Gastrocnemius medialis (tissue), 4 donors: ENCODE measurements around the gene MT1H. TPM values are rescaled to one million over a fixed set of nuclear protein-coding genes. Genes with fewer than 3 reads are reported as not detected.
A peak's percentile ranks its signal among the peaks of the same experiment; 100 is the strongest.

Experiments used
- ATAC-seq, 2 donors: fragments of 150-250 bp; one replicate each; pipeline ENCODE4 v1.9.1; 2016
- DNase-seq, 2 donors: peaks; one replicate each; pipeline ENCODE4 v3.0.0-alpha.2; 2019
- H3K27ac ChIP-seq, 4 donors: fragments of 200-600 bp; sonication (generic); 1 replicate in 1 of 4; 2 replicates in 3 of 4; pipeline ENCODE4 v1.5.1; 2016 to 2018; ENCODE audit warnings: mild to moderate bottlenecking in 2 of 4, moderate library complexity in 1 of 4
- H3K27me3 ChIP-seq, 3 donors: fragments of 200-600 bp; sonication (generic) in 2 of 3; 1 replicate in 1 of 3; 2 replicates in 2 of 3; pipeline versions ENCODE4 v1.5.1 to v1.6.0; 2016 to 2019; ENCODE audit warnings: mild to moderate bottlenecking in 1 of 3, moderate library complexity in 1 of 3
- H3K36me3 ChIP-seq, 2 donors: fragments of 200-600 bp; sonication (generic) in 1 of 2; one replicate each; pipeline ENCODE4 v1.5.1; 2017 to 2018
- H3K4me1 ChIP-seq, 2 donors: fragments of 200-600 bp; sonication (generic) in 1 of 2; one replicate each; pipeline ENCODE4 v1.5.1; 2016 to 2017; ENCODE audit warnings: mild to moderate bottlenecking in 2 of 2
- H3K4me3 ChIP-seq, 4 donors: fragments of 200-600 bp; sonication (generic) in 3 of 4; 1 replicate in 1 of 4; 2 replicates in 3 of 4; pipeline ENCODE4 v1.5.1; 2016 to 2019; ENCODE audit warnings: mild to moderate bottlenecking in 2 of 4
- H3K9me3 ChIP-seq, 3 donors: fragments of 200-600 bp; sonication (generic) in 2 of 3; 1 replicate in 1 of 3; 2 replicates in 2 of 3; pipeline ENCODE4 v1.5.1; 2016 to 2019
- POLR2A ChIP-seq, 2 donors: fragments of 450-650 bp; IDR thresholded peaks; one replicate each; pipeline ENCODE4 v1.6.1; 2017; ENCODE audit warnings: antibody characterized with exemption in 2 of 2, mild to moderate bottlenecking in 2 of 2, moderate library complexity in 2 of 2
- in situ Hi-C, 4 donors: fragments of 200-750 bp; cut with MboI; loops; one replicate each; pipeline versions ENCODE4 v1.15.0 to v1.8.0; 2017; ENCODE audit warnings: low sequenced_read_pairs in 4 of 4
- intact Hi-C: fragments of 100-400 bp; cut with DNase I; formaldehyde crosslinking; loops from one replicate; pipeline ENCODE4 v1.15.1; 2023; ENCODE audit warnings: low total_unique reads
- total RNA-seq, 4 donors: library from RNA; depleted of rRNA; stranded (reverse); fragments of >200 nt; gene quantifications; one replicate each; pipeline versions ENCODE4 v1.1.0 to v1.2.3, GENCODE V29; 2016
- TF ChIP-seq, protein P1 (sequence below), 5 experiments: fragments of 450-650 bp in 3 of 5; fragments of 200-600 bp in 2 of 5; sonication (generic) in 2 of 5; IDR thresholded peaks in 4 of 5; conservative IDR thresholded peaks in 1 of 5; 1 replicate in 4 of 5; 2 replicates in 1 of 5; pipeline ENCODE4 v1.5.1; 2016 to 2019; ENCODE audit warnings: antibody characterized with exemption in 5 of 5, mild to moderate bottlenecking in 3 of 5, moderate library complexity in 3 of 5

Gene MT1H
- total RNA-seq, 4 donors from 2014 or later, result not detected

DNA sequence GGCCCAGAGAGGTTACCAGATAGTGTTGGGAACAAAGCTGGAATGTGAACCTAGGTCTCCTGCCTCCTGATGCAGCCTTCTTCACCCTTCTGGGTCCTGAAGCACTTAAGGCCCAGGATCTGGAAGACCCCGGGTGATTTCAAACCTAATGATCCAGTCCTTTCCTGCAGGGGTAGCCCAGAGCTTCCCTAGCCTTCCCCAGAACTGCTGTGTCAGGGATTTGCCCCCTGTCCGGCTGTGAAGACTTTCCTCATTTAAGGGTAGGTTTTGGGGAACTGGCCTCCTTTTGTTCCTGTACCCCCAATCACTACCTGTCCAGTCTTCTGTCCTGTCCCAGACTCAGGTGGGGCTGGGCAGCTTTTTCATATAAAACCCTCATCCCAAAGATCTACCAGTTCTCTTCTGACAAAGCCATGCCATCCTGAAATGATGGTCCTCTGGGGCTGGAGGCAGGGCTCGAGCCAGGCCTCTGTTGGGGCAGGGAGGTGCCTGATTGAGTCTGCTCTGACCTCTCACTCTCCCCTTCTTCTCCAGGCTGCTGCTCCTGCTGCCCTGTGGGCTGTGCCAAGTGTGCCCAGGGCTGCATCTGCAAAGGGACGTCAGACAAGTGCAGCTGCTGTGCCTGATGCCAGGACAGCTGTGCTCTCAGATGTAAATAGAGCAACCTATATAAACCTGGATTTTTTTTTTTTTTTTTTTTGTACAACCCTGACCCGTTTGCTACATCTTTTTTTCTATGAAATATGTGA is 14.0 kb downstream of the MT1H start:
- Histone ChIP-seq H3K4me1 (peaks cover 45 to 46% of the 10 kb centered on the region in 2 donors), H3K27ac (peak overlapping the region; percentile 89 to 94 (median 91)), H3K4me3 (peak overlapping the region; percentile 66 to 83 (median 78)), H3K9me3 (no peaks in the 10 kb centered on the region), H3K27me3 (no peaks in the 10 kb centered on the region), H3K36me3 (no peaks in the 10 kb centered on the region)
- TF ChIP-seq, protein P1, sequence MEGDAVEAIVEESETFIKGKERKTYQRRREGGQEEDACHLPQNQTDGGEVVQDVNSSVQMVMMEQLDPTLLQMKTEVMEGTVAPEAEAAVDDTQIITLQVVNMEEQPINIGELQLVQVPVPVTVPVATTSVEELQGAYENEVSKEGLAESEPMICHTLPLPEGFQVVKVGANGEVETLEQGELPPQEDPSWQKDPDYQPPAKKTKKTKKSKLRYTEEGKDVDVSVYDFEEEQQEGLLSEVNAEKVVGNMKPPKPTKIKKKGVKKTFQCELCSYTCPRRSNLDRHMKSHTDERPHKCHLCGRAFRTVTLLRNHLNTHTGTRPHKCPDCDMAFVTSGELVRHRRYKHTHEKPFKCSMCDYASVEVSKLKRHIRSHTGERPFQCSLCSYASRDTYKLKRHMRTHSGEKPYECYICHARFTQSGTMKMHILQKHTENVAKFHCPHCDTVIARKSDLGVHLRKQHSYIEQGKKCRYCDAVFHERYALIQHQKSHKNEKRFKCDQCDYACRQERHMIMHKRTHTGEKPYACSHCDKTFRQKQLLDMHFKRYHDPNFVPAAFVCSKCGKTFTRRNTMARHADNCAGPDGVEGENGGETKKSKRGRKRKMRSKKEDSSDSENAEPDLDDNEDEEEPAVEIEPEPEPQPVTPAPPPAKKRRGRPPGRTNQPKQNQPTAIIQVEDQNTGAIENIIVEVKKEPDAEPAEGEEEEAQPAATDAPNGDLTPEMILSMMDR (IDR thresholded peaks at IDR 0.05 in 4 of 5, conservative IDR thresholded peaks at IDR 0.05 in 1 of 5), result peak in 1 of 5 experiments; percentile 5
- peak in 1 of 2 donors; percentile 57 for TF ChIP-seq POLR2A (IDR thresholded peaks at IDR 0.05)
- intact Hi-C loops (loop anchor here (2.0 to 5.0 kb wide), 4 partner anchors 203 to 379 kb away; partner anchors contain the start of gene HERPUD1), in situ Hi-C loops (loop anchor here in 3 of 4 donors (5.0 to 25.0 kb wide), 2 partner anchors 76 to 271 kb away; partner anchors contain the start of gene MT2A (in 2 of the 3))
- ATAC-seq, result no peak
- peak in 1 of 2 donors; percentile 81 for DNase-seq

DNA sequence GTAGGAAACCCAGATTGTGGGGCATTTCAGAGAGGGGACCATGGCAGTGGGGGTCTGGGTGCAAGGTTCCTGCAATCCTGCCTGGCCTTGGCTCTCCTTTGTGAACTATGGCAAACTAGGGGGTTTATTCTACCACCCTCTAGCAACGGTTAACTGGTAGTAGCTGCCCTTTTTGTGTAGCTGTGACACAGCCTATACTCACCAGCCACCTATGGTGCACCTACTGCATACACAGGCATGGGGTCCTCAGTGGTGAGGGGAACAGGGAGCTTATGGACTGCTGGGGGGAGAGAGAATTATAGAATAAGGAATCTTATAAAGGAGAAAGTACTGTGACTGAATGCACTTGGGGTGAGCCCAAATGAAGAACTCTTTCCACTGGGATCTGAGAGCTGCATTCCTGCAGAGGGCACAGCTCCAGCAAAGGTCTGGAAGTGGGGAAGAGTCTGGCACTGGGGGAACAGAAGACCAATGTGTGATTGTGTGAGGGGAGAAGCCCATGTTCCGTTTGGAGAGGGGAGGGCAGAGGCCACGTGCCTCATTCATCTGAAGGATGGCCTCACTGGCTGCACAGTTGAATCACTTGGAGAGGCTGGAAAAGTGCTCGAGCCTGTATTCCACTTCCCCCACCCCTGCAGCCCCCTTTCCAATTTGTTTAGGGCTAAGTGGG is 14.8 kb downstream of the MT1H start:
- Histone ChIP-seq H3K27ac (peak overlapping the region; percentile 89 to 94 (median 91)), H3K36me3 (no peaks in the 10 kb centered on the region), H3K27me3 (no peaks in the 10 kb centered on the region), H3K4me1 (peaks cover 37 to 41% of the 10 kb centered on the region in 2 donors), H3K4me3 (peak overlapping the region; percentile 66 to 83 (median 78)), H3K9me3 (no peaks in the 10 kb centered on the region)
- TF ChIP-seq, protein P1 (IDR thresholded peaks at IDR 0.05 in 4 of 5, conservative IDR thresholded peaks at IDR 0.05 in 1 of 5), result no peak
- TF ChIP-seq POLR2A (IDR thresholded peaks at IDR 0.05), result peak in 1 of 2 donors; percentile 55
- peak; percentile 1 to 18 for ATAC-seq
- in situ Hi-C loops, result loop anchor here in 3 of 4 donors (5.0 to 25.0 kb wide), 2 partner anchors 77 to 272 kb away; partner anchors contain the start of gene MT2A (in 2 of the 3)
- DNase-seq, result peak; percentile 48 to 87
- intact Hi-C loops, result loop anchor here (5.0 kb wide), 3 partner anchors 248 to 378 kb away; partner anchors contain the start of gene HERPUD1

DNA sequence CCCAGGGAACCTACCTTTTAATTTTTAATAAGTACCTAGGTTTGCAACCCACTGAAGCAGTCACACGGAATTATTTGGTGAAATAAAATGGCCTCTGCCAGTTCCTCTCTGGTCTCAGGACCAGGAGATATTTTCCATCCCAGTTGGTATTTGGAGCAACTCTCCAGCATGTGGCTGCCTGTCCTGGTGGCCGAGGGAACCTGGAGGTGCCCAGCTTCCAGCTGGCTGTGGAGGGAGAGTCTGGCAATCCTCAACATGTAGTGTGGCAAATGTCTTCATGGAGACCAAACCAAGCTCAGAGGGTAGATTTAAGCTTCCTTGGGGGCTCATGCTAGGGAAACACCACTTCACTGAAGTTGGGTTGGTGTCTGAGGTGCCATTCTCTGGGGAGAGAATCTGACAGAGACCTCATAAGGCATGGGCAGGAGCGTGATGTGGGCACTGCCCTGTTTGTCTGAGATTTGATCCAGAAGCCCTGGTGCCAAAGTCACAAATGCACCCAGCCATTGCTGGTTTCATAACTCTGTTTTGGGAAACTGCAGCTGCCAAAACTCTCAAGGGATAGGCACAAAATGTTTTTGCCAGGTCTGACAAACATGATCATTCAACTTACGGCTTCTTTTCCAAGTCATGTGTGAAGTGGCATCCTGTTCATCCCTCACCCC is 15.4 kb downstream of the MT1H start:
- DNase-seq (peak; percentile 84 to 91), ATAC-seq (peak; percentile 51 to 56)
- H3K27ac ChIP-seq, result peak overlapping the region; percentile 89 to 94 (median 91)
- peaks cover 33 to 37% of the 10 kb centered on the region in 2 donors for H3K4me1 ChIP-seq
- H3K36me3 ChIP-seq, result no peaks in the 10 kb centered on the region
- H3K27me3 ChIP-seq, result no peaks in the 10 kb centered on the region
- TF ChIP-seq, protein P1 (IDR thresholded peaks at IDR 0.05 in 4 of 5, conservative IDR thresholded peaks at IDR 0.05 in 1 of 5), result peak in 1 of 5 experiments; percentile 14
- TF ChIP-seq POLR2A (IDR thresholded peaks at IDR 0.05), result peak in 1 of 2 donors; percentile 26
- no peaks in the 10 kb centered on the region for H3K9me3 ChIP-seq
- intact Hi-C loops, result loop anchor here (5.0 kb wide), 3 partner anchors 247 to 377 kb away; partner anchors contain the start of gene HERPUD1
- in situ Hi-C loops, result loop anchor here in 3 of 4 donors (5.0 to 25.0 kb wide), 2 partner anchors 78 to 273 kb away; partner anchors contain the start of gene MT2A (in 2 of the 3)
- peak overlapping the region; percentile 66 to 83 (median 78) for H3K4me3 ChIP-seq

DNA sequence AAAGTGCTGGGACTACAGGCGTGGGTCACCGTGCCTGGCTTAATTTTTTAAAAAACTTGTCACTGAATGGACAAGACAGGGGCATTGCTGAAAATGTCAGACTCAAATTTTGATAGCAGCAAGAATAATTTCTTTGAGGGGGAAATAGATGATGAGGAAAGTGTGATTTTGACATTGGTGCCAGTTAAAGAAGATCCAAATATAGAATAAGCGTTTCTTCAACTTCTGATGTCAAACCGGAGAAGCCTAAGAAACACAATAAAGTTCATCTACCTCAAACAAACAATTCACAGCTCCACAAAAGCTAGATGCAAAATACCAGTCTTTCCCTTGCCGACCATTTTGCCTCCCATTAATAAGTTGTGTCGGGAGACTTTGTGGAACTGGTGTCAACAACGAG is 17.1 kb downstream of the MT1H start:
- in situ Hi-C loops (loop anchor here in 1 of 4 donors (25.0 kb wide), 1 partner anchor 274 kb away; no protein-coding TSS in a partner anchor), intact Hi-C loops (no loop called here)
- Histone ChIP-seq H3K27me3 (no peaks in the 10 kb centered on the region), H3K9me3 (no peaks in the 10 kb centered on the region), H3K36me3 (no peaks in the 10 kb centered on the region), H3K27ac (peak overlapping the region; percentile 50 to 94 (median 91)), H3K4me1 (peaks cover 16 to 20% of the 10 kb centered on the region in 2 donors), H3K4me3 (no peak overlapping the region)
- no peak for TF ChIP-seq POLR2A (IDR thresholded peaks at IDR 0.05)
- TF ChIP-seq, protein P1 (IDR thresholded peaks at IDR 0.05 in 4 of 5, conservative IDR thresholded peaks at IDR 0.05 in 1 of 5), result no peak
- DNase-seq, result no peak
- no peak for ATAC-seq
